ENCODE data around the gene EFCAB5.
"Not testable (repeated sequence)": the region's sequence is repeated elsewhere in the genome, so short reads cannot be mapped to it uniquely, and the experiment has no call there.

The EFCAB5 gene

DNA sequence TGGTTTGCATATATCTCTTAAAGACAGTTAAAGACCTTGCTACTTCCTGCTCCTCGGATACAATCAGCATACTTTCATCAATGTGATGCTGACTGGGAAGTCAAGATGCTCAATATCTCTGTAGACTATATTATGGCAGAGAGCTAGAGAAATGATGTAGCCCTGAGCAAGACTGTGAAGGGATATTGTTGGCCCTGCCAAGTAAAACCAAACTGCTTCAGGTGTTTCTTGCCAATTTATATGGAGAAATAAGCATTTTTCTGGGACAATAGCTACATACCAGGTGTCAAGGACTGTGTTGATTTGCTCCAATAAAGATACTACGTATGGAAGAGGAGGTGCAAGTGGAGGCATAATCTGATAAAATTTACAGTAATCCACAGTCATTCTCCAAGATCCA, 4.7 kb upstream of the EFCAB5 start:
- DNase-seq = no peak

GRCh38 chr17:29945281-29945680, 3.8 kb downstream of the EFCAB5 start:
- DNase-seq = no peak

DNA sequence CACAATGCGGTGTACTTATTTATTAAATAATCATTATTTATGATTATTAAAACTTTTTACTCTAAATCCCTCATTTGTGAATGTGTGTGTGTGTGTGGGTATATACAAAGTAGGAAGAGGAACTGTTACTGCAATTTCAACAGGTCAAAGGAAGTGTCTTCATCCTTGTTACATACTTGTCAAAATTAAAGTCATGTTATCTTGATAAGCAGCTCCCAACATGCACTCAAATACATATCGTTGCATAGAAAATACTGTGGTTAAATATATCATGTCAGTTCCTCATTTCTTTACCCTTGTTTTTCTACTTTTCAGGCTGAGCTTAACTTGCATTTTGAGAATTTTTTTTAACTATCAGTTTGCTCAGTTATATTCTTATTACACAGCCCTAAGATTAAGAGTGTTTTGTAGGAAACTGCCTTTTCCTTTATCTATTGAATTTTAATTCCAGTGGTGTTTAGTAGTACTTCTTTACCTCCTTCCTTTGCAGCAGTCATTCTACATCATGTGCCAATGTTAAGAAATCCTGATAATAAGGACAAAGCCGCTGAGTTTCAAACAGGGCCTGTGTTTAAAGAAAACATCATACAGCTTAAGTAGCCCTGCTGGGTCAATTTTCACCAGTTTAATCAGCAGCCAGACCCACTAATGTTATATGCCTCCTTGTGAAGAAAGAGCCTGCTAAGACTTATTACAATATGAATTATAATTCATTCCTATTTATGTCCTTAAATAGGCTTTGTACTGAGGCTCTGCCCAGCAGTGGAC, 7.2 kb downstream of the EFCAB5 start:
- no peak for DNase-seq

GRCh38 chr17:29949696-29950095, 8.3 kb downstream of the EFCAB5 start:
- DNase-seq = no peak

DNA sequence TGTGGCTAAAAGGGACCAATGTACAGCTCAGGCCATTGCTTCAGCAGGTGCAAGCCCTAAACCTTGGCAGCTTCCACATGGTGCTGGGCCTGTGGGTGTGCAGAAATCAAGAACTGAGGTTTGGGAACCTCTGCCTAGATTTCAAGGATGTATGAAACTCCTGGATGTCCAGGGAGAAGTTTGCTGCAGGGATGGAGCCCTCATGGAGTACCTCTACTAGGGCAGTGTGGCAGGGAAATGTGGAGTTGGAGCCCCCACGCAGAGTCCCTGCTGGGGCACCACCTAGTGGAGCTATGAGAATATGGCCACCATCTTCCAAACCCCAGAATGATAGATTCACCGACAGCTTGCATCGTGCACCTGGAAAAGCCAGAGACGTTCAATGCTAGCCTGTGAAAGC, 13.0 kb downstream of the EFCAB5 start:
- no peak for DNase-seq

DNA sequence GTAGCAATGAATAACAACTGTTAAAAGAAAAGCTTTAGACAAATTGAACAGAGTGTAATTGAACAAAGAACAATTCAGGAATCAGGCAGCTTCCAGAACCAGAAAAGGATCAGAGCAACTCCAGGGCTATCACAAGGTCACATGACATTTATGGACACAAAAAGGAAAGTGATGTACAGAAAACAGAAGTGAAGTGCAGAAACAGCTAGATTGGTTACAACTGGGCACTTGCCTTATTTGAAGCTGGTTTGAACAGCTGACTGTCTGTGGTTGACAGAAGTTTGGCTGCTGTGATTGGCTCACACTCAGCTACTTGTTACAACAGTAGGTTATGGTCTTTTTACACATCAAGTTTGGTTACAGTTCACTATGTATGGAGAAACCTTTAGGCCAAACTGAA, 14.8 kb downstream of the EFCAB5 start:
- DNase-seq = no peak

- DNase-seq = not testable (repeated sequence)
Measured at GRCh38 chr17:29957488-29957887, 16.1 kb downstream of the EFCAB5 start.

- DNase-seq = no peak
Measured at GRCh38 chr17:29958947-29959657, 17.7 kb downstream of the EFCAB5 start.

- no peak for DNase-seq
Measured at GRCh38 chr17:29959658-29960337, 18.4 kb downstream of the EFCAB5 start.

DNA sequence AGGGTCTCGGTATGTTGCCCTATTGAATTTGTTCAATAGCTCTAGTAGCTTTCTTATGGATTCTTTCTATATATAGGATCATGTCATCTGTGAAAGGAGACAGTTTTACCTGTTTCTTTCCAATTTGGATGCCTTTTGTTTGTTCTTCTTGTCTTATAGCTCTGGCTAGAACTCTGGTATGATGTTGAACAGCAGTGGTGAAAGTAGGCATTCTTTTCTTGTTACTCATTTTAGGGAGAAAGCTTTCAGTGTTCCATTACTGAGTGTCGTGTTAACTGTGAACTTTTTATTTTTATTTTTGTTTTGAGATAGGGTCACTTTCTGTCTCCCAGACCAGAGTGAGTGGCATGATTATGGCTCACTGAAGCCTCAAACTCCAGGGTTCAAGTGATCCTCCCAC, 21.2 kb downstream of the EFCAB5 start:
- DNase-seq = no peak

DNA sequence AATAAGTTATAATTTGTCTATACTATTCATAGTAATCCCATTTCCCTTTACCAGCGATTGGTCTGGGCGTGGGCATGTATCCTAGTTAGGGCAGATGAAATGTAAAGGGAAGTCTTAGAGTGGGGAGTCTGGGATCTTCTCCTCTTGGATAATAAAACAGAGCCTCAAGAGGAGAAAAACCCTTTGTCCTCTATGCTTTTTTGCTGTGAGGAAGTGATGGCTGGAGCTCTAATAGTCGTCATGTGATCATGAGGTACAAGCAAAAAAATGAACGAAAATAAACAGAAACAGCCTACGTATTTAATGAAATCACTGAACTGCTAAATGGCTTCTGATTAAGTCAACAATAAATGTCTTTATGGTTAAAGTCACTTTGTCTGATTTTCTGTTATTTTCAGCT, 26.8 kb downstream of the EFCAB5 start:
- DNase-seq = no peak

DNA sequence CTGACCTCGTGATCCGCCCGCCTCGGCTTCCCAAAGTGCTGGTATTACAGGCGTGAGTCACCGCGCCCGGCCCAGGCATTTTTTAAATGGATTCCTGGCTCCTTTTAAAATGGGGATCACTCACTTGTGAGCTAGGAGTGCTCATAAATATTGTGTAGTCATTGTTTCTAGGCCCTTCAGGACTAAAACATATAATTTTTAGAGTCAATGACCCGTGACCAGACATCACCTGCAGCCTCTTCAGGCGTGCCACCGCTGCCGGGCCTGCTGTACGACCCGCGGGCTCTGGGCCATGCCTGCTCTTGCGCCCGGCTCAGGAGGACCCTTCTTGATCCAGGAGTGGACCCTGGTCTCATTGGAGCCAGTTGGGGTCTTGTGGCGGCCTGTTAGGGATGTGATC, 30.8 kb downstream of the EFCAB5 start:
- DNase-seq = no peak

- DNase-seq = no peak
Measured at GRCh38 chr17:29973005-29973404, 31.6 kb downstream of the EFCAB5 start.

- DNase-seq = no peak
Measured at GRCh38 chr17:29977836-29978235, 36.4 kb downstream of the EFCAB5 start.

DNA sequence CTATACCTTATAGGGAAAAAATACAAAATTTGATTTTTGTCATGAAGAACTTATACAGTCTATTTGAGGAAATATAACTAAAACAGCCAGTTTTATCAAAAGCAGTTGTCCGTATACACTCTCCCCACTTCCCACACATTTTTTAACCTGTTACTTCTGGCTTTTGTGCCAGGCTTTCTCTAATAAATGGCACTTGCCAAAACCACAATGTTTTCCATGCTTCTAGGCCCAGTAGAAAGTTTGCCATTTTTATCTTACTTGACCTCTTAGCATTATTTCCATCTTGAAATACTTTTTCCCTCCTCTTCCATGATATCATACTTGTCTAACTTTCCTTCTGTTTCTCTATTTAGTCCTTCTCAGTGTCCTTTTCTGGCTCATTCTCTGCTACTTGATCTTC, 38.8 kb downstream of the EFCAB5 start:
- no peak for DNase-seq

DNA sequence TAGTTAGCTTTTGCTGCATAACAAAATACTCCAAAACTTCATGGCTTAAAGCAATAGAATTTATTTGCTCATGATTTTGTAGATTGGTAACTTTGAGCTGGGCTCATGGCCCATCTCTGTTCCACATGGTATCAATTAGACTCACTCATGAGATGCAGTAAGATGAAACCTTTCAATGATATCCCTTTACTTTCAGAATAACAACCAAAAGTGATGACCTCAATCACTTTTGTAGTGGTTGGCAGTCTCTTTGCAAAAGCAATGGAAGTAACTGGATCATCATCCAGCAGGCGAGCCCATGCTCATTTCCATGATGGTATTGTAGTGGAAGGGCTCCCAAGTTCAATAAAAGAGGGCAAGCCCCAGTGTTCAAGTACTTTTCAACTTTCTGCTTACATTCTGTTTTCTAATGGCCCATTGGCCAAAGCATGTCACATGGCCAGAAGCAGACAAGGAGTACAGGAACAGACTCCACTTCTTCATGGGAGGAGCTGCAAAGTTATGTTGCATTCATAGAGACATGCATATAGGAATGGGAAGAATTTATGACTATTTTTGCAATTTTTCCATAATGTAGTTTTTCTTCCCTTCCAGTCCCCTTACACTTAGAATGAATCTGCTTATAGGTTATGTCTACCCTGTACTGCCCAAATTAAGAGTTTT, 41.7 kb downstream of the EFCAB5 start:
- DNase-seq = no peak

DNA sequence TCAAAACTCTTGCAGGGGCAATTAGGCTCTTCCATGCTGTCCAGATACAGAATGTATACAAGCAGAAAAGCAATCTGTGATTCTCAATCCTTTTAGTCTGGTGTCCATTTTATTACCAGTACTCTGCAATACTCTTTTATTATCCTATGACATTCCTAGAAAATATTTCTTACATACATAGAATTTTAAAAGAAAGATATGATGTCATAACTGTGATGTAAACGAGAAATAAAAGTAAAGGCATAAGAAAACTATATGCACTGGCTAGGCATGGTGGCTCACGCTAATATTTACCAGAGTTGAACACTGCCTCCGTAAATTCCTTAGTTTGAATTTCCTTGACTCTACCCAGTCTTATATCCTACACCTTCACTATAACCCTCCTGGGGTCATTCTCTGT, 55.0 kb downstream of the EFCAB5 start:
- DNase-seq = no peak

GRCh38 chr17:30000001-30000754, 58.7 kb downstream of the EFCAB5 start:
- no peak for DNase-seq

- DNase-seq = no peak
Measured at GRCh38 chr17:30000755-30001257, 59.4 kb downstream of the EFCAB5 start.

DNA sequence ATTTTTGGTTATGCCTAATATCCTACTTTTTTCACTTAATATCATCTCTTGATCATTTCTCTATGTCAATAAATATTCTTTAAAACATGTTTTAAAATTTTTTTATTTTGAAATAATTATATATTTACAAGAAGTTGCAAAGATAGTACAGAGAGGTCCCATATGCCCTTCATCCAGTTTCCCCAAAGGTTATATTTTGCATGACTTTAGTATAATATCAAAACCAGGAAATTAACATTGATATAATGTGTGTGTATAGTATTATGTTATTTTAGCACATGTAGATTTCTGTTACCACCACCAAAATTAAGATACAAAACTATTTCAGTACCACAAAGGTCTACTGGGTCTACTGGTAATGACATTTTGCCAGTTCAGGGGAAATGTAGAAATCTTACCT, 60.7 kb downstream of the EFCAB5 start:
- DNase-seq = no peak

DNA sequence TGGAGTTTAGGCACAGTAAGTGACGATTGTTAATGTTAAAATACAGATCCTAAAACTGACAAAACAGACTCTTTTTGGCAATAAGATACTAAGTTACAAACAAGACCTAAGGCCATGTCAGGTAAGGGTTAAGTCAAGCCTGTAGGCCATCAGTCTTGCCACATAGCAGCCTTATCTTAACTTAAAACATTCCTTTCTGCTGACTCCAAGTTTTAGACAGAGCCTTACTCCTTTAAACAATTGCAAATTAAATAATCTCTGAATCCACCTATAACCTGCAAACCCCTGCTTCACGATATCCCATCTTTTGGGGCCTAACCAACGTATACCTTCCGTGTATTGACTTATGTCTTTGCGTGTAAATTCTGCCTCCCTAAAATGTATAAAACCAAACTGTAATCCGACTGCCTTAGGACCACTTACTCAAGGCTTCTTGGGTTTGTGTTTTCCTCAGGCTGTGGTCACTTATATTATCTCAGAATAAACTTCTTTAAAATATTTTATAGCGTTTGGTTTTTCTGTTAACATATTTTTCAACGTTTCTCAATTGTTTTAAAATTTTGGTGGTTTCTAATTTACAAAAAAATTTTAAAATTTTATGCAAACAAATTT, 64.4 kb downstream of the EFCAB5 start:
- peak in 1 of 2 experiments; percentile 8 for DNase-seq

- not testable (repeated sequence) for DNase-seq
Measured at GRCh38 chr17:30011934-30012333, 70.5 kb downstream of the EFCAB5 start.
